HG03565 (cell line): Measurements from ENCODE around the gene RBMS1.

Experiments
- ATAC-seq: cut with Tn5 transposase; IDR thresholded peaks from one replicate; pipeline ENCODE4 v1.9.1; 2021; ENCODE audit warnings: mild to moderate bottlenecking, moderate library complexity; ENCODE audit not compliant: unreplicated experiment

RBMS1 gene

DNA sequence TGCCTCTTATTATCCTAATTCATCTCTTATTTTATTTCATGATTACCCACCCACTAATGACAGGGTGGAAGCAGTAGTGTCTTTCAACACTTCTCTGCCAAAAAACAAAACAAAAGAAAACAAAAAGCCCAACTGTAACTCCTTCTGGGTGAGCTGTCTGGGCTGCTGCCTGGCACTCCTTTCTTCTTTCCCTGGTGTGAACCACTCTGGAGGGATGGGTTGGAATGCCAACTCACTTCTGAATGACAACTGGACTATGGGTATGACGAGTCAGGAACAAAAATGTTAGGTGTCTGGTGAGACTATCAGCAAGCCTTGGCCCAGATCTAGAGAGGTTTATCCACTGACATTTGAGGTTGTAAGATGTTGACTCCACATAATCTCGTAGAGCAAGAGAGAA, 205.3 kb downstream of the RBMS1 start:
- no peak for ATAC-seq

DNA sequence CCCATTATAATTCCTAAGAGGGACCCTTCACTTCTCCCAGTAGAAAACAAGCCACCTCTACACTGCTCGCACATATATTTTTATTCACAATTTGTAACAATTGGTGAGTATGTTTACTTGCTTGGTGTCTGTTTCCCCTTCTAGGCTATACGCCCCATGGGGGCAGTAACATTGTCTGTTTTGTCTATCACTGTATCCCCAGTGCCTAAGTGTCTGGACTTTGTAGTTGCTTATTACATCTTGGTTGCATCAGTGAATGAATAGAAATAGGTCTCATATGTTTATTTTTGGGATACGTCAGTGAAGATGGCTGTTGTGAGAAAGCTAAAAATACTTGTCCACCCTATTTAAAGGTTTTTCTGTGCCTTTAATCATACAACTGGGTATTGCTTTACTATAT, 206.1 kb downstream of the RBMS1 start:
- no peak for ATAC-seq

DNA sequence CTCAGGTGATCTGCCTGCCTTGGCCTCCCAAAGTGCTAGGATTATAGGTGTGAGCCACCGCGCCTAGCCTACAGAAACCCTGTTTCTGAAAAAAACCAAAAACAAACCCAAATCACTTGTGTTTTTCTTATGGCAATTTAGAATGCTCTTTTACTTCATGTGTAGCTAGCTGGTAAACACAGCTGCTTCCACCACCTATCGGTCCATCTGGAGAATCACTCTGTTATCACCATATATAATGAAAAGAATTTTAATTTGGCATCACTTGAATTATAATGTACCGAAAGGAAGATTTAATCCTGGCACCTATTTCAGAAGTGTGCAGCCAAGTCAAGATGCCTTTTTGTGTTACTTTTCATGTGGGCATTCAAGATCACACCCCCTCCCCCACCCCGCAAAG, 207.1 kb downstream of the RBMS1 start:
- no peak for ATAC-seq

DNA sequence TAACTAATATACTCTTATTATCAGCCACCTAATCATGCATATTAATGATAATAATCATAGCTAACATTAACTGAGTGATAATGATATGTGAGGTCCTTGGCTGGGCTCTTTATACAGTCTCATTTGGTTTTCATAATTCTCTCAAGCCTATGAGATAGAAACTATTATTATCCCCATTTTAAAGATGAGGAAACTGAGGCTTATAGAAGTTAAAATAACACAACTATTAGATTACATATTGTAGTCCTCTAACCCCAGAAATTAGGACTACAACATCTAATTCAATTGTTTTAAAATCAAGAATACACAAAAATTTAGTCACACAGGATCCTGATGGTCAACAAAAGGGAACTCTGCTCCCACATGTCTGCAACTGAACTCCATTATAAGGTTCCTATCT, 209.9 kb downstream of the RBMS1 start:
- ATAC-seq: no peak

DNA sequence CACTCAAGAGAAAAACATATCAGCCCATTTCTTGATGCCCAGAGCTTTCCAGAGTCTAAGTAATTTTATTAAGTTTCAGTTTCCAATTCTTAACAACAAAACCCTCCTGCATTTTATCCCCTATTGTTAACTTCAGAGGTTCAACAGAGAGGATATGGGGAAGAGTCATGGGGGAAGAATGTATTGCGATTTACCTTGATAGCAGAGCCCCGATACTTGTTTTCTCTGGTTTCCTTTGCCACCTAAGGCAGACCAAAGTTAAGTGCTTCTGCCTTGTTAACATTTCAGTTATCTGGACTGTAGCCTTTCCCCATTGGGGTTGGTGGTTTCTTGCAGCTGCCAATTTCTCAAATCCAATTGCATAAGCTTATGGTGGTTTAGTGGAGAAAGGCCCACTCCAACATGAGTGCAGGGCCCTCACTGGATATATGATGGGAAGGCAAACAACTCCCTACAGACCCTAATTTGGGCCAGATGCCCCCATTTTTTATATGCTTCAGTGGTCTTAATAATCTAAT, 211.5 kb downstream of the RBMS1 start:
- no peak for ATAC-seq

DNA sequence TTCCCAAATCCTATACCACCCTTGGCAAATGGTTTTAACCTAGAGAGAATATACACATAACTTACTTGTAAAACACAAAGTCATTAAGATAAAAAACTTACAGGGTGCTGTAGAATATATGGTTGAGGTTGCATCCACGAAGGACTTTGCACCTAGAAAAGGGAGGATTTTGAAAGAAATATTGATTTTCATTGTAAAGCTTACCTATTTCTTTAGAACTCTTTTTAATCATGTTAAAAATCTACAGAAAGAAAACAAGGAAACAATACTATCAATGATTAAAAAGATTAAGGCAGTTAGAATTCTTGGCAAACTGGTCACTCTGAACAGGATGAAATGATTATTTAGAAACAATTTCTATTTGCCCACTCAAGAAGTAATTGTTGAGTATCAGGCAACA, 212.4 kb downstream of the RBMS1 start:
- no peak for ATAC-seq

DNA sequence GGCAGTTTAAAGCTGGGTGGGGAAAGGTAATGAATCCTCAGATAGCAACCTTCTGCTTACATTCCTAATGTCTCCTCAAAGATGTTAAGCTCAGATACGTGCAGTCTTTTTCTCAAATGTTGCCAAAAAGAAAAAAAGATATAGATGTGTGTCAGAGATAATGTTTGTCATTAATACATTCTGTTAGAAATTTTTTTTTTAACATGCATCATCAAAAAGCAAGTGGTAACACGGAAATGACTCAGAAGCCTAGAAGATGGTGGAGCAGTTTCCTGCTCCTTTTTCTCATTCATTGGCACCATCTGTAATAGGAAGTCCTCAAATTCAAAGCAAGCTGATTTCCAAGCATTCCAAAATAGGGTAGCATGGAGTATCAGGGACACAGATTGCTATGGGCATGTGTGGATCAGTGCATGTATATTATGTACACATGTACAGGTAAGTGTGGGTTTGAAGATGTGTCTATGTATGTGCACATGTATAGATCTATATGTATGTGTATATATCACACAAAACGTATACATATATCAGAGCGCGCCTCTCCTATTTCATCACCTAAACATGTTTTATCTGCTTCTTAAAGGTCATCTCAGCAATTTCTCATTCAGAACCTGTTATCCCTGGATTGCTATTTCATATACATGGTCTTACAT, 213.7 kb downstream of the RBMS1 start:
- ATAC-seq: no peak

DNA sequence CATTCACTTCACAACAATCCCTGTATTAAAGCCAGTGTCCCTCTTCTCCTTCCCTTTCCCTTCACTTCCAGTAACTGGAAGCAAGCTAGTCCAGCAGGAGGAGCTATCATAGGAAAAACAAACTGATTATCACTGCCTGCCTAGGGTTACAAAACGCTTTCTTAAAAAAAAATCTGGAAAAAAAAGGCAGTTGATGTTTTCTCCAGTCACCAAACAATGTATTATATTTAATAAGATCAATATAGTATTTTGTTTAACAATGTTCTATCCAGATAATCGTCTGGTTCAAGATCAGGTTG, 214.8 kb downstream of the RBMS1 start:
- ATAC-seq: no peak

DNA sequence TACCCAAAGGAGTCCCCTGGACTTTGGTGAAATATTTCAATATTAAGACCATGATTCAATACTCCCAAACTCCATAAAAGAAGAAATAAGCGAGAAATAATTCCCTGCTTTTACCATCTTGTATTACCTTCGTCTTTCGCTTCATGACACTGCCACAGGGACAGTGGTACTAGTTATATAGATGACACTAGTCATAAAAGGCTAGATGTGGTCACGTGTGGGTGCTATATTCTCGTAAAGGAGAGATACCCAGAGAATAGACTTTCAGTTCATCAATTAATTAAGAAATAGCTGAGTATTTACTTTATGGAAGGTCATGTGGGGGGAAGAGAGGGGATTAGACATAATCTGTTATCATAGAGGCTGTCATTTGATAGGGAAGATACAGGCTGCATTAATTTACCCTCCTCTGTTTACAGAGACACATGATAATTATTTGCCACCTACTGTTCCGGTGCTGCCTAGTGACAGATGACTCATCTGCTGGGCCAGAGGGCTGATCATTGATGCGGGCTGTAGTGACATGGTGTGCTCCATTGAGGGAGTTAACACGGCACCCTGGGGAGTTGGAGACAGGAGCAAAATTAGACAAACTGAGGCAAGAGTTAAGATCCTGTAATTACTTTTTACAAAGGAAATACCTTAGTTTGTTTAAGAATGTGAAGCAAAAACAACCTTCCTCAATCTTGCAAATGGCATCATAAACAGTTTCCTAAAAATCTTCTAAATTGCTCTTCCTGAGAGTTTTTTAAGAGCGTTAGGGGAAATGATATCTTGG, 215.3 kb downstream of the RBMS1 start:
- ATAC-seq: peak; percentile 81

DNA sequence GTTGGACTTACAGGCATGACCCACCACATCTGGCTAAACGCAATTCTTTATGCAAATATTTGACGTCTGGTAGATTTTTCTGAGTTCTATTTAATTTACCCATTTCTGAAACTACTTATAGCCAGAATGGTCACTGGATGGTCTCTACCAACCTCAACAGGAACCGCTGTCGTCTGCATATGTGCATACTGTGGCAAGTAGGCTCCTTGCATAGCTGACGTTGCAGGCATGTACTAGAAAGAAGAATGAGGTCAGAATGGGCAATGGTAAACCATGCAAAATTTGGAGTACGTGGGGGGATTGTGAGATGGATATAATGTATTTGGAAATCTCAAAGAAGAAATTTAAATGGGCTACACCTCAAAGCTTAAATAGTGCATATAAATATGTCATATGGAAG, 216.5 kb downstream of the RBMS1 start:
- no peak for ATAC-seq

DNA sequence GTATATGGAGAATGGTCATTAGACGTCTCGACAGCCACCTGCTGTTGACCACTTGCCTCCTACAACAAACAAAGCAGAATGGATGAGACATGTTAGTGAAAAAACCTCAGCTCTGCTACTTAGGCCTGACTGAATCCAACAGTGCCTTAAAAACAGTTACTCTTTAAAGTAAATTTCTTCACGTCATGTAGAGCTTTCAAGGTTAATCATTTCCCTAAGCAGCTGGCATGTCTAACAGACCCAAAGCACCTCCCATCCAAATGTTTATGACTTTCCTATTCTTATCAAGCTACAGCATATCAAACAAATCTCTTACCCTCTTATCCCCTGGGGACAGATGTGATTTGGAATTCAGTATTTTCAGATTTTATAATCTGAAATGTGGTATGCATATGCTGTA, 218.0 kb downstream of the RBMS1 start:
- no peak for ATAC-seq

DNA sequence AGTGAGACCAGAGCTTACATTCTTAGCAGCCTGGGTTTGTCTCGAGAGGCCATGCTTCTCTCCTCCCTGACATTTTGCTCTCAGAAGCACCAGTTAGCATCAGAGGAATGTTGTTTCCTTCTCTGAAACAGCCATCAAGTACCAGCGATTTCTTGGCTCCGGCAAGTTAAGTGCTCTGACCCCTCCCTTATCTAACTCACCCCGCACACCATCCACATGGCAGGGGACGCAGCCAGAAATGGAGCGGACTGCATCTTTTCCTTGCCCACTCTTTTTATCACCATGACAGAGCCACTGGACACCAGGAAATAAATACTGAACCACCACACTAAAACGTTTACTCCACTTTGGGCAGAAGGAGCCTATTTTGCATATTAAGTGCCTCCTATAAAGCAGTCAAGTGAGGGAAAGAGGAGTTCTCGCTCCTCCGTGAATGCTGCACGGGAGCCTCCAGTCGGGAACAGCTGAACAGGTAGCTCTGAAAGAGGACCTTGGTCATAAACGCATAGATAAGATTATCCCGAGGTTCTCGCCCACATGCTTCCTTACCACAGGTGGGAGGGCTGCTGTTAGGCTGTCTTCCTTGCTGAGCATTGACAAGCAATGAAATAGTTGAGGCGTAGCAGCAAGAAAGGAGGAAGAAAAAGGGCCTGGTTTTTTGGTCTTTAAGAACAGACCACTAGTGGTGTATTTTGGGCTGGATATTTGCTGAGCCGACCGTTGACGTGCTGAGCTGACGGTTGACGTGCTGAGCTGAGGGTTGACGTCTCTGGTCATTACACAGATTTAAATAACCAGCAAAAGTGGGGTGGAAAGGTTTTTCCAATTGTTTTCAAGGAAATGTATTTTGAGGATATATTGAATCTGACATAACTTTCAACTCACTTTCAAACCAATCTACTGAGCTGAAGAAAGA, 222.2 kb downstream of the RBMS1 start:
- no peak for ATAC-seq

DNA sequence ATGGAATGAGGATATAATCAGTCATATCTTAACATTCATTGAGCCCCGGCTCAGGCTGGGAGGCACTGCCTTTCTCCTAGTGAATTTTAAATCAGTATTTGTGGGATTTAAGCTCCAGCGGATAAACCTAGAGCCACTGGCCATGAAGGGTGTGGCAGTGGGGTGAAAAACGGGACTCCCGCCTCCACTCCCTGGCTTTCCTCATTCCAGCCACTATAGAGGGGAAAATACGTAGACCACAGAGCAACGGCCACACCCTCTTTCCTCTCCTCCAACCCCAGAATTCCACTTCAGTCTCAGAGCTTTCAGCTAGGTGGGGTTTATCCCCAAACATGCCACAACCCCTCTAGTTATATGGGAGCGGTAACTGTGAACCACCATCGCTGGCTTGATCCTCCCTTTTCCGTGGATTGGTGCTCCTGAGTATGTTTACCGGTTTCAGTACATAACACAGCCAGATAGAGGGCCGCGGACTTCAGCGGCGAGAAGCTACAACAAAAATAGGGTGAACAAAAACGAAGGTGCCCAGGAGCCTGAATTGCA, 223.0 kb downstream of the RBMS1 start:
- no peak for ATAC-seq

DNA sequence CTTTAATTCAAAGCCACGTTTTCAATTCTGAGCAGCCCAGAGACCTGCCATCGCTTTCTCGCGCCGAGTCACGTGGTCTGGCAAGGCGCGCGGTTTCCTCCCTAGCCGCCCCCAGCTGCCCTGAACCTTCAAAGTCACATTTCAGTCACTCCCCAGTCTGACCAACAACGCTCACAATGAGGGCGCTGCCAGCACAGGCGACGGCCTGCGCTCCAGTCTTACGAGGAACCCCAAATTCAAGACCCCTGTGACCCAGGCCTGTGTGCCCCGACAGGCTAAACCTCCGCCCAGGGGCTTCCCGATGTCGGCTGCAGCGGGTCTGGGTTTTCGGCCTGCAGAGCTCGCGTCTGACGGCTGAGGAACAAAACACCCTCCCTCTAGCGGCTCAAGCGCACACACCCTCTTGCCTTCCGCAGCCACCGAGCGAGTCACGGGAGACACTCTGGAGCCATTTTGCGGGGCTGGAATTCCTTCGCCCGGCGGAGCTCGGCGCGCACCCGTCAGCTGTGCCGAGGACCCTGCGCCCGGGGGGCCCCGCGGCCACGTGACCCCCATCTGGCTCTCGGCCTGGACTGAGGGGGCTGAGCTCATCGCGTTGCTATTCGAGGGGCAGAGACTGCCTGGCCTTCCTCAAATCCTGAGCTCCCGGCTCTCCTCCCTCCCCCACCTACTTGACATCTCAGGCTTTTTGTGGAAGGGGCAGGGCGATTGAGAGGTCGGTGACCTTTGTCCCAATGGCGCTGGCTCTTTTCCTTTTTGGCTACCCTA, 223.6 kb downstream of the RBMS1 start:
- ATAC-seq: peak; percentile 76

DNA sequence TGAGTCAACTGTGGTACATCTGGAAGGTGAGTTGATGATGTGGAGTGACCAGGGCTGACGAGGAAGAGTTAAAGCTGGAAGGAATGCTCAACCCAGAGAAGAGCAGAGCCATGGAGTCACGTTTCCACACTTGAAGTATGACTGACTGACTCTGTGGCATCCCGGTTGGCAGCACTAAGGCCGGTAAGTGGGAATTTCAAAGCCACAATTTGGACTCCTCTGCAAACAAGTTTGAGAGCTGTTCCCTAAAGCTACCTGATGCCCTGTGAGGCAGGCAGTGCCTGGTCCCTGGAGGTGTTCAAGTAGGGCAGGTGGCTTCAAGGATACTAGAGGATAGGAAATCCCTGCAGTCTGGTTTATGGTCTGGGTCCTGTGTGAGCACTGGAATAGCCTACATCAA, 224.2 kb downstream of the RBMS1 start:
- no peak for ATAC-seq

DNA sequence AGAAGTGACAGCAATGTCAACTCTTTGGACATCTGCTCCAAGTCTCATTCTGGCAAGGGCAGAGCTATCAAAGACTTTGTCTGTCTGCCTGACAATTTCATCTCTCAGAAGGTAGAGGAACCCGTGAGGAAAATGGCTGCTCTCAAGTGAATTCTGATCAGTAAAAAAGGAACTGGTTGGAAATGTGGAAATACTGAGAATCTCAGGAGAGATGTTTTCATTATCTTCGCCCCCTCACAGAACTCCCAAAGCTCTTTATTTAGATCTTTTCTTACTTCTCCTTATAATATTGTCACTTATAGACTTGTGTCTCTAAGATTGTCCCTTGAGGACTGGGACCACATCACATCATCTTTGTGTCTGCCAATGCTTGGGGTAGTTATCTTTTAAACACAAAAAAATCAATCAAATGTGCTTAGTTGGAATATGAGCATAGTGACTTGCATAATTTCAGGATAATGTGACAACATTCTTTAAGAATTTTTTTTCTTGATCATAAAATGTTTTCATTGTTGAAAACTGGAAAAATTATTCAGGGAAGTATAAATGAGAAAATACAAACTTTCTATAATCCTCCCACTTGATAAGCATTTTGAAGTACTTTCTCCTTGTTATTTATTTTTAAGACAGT, 225.3 kb downstream of the RBMS1 start:
- no peak for ATAC-seq

DNA sequence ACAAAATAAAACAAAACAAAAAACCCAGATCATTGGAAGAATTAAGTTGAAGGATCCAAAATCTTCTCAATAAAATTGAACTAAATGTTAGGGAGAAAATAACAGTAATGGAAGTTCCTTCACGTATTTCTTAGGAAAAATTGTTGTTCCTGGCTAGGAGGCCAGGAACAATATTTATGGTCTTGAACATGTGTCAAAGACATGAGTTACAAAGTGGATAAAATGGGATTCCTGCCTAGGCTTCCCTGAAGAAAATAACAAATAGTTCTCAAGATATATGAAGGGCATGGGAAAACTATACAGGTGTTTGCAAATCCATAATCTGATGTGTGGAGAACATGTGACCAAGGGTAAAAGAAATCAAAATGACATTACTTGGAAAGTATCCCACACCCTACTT, 225.9 kb downstream of the RBMS1 start:
- ATAC-seq: no peak

DNA sequence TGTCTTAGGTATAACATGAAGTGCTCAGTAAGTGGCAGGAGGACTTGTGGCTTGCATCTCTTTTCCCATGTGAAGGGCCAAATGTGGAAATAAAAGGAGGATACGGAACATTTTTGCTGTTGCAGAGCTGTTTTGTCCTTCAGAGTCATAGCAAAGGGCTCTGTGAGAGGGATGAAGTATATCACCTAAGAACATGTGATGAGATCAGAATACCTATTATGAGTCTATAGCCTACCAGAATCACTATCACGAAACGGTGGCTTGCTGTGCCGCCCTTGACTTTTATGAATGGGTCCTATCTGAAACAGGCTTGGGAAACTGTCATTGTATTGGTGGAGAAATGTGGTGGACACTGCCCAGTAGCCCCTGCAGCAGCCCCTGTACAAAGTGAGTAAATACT, 226.6 kb downstream of the RBMS1 start:
- ATAC-seq: no peak

DNA sequence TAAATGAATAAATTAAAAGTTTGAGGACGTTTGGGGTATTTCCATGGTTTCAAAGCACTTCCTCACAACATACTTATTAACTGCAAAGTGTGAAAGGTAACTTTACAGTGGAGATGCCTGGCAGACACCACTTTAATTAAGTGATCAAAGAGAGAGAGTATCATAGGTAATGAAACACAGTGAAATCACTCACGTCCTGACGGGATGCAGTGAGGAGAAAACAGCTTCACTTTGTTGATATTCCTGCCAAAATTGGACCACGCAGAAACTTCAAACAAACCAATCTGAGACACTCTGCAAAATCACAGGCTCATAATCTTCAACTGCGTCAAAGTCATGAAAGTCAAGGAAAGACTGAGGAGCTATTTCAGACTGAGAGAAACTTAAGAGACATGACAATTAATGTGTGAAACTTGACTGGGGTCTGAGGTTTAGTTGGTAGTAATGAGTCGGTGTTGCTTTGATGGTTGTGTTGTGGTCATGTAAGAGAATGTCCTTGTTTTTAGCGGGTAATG, 227.5 kb downstream of the RBMS1 start:
- ATAC-seq: peak; percentile 50

DNA sequence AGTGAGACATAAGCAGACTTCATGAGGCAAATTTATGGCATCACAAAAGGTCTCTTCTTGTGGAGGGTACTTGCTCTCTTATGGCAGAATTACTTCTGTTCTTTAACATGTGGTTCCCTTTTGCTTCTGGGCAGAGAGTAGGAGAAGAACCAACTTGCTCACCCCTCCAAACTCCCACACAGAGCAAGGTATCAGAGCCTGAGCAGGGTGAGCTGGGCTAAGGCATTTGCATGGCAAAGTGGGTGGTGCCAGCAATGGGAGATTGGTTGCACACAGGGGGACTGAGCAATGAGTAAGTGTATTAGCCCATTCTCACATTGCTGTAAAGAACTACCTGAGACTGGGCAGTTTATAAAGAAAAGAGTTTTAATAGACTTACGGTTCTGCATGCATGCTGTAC, 229.3 kb downstream of the RBMS1 start:
- ATAC-seq: no peak
